Fibroblast of the conjunctiva (primary cell): ENCODE results near the gene GAB2.
"Not testable (repeated sequence)": the region's sequence is repeated elsewhere in the genome, so short reads cannot be mapped to it uniquely, and the experiment has no call there.

Experiments used
- DNase-seq: peaks from one replicate; pipeline ENCODE4 v3.0.0-alpha.2; 2010; ENCODE audit warnings: low read depth

Gene GAB2

GRCh38 chr11:78417175-78417887, at the start of gene GAB2:
TSS of gene GAB2 (minus strand) at chr11:78417820. CDS start at chr11:78417720, 100 bp downstream.
- DNase-seq: no peak

GRCh38 chr11:78467370-78467769, 49.8 kb upstream of the GAB2 start:
- DNase-seq: no peak

- DNase-seq: no peak
Observed at GRCh38 chr11:78465169-78465942, 47.7 kb upstream of the GAB2 start.

GRCh38 chr11:78464787-78465168, 47.2 kb upstream of the GAB2 start:
- DNase-seq: not testable (repeated sequence)

GRCh38 chr11:78460471-78460870, 42.9 kb upstream of the GAB2 start:
- no peak for DNase-seq

- no peak for DNase-seq
Observed at GRCh38 chr11:78459738-78460137, 42.1 kb upstream of the GAB2 start.

- no peak for DNase-seq
Observed at GRCh38 chr11:78457448-78457847, 39.8 kb upstream of the GAB2 start.

- no peak for DNase-seq
Observed at GRCh38 chr11:78453140-78453935, 35.7 kb upstream of the GAB2 start.

GRCh38 chr11:78451371-78452150, 33.9 kb upstream of the GAB2 start:
- no peak for DNase-seq

GRCh38 chr11:78450866-78451265, 33.2 kb upstream of the GAB2 start:
- no peak for DNase-seq

GRCh38 chr11:78449866-78450265, 32.2 kb upstream of the GAB2 start:
- no peak for DNase-seq

GRCh38 chr11:78446210-78446609, 28.6 kb upstream of the GAB2 start:
- DNase-seq: no peak

- DNase-seq: no peak
Observed at GRCh38 chr11:78444726-78445125, 27.1 kb upstream of the GAB2 start.

GRCh38 chr11:78441956-78442355, 24.3 kb upstream of the GAB2 start:
- no peak for DNase-seq

- no peak for DNase-seq
Observed at GRCh38 chr11:78438298-78438975, 20.8 kb upstream of the GAB2 start.

GRCh38 chr11:78432956-78433355, 15.3 kb upstream of the GAB2 start:
- no peak for DNase-seq

GRCh38 chr11:78432058-78432515, 14.5 kb upstream of the GAB2 start:
- DNase-seq: no peak

- DNase-seq: no peak
Observed at GRCh38 chr11:78429660-78430059, 12.0 kb upstream of the GAB2 start.

GRCh38 chr11:78429209-78429608, 11.6 kb upstream of the GAB2 start:
- DNase-seq: no peak

- DNase-seq: no peak
Observed at GRCh38 chr11:78428773-78429172, 11.2 kb upstream of the GAB2 start.

GRCh38 chr11:78428266-78428636, 10.6 kb upstream of the GAB2 start:
- no peak for DNase-seq
